Measurements from ENCODE around the gene RAF1.

- TF ChIP-seq TAF7 (tag; IDR thresholded peaks at IDR 0.05): no peak
- no peak; the same call in 1 of the 2 replicates for TF ChIP-seq TEAD4 (IDR thresholded peaks at IDR 0.05; ENCODE audit: low read length)
- TF ChIP-seq TEAD4 (CRISPR knock-in tag; IDR thresholded peaks at IDR 0.05; ENCODE audit: borderline replicate concordance): no peak
- no peak for TF ChIP-seq POLR2AphosphoS5 (IDR thresholded peaks at IDR 0.05; ENCODE audit: control insufficient read depth, insufficient read depth, low read depth, low read length)
- no peak; the same call in 1 of the 2 replicates for TF ChIP-seq HMBOX1 (IDR thresholded peaks at IDR 0.05)
- TF ChIP-seq, protein P1, sequence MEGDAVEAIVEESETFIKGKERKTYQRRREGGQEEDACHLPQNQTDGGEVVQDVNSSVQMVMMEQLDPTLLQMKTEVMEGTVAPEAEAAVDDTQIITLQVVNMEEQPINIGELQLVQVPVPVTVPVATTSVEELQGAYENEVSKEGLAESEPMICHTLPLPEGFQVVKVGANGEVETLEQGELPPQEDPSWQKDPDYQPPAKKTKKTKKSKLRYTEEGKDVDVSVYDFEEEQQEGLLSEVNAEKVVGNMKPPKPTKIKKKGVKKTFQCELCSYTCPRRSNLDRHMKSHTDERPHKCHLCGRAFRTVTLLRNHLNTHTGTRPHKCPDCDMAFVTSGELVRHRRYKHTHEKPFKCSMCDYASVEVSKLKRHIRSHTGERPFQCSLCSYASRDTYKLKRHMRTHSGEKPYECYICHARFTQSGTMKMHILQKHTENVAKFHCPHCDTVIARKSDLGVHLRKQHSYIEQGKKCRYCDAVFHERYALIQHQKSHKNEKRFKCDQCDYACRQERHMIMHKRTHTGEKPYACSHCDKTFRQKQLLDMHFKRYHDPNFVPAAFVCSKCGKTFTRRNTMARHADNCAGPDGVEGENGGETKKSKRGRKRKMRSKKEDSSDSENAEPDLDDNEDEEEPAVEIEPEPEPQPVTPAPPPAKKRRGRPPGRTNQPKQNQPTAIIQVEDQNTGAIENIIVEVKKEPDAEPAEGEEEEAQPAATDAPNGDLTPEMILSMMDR (IDR thresholded peaks at IDR 0.05 in 2 of 3, conservative IDR thresholded peaks at IDR 0.05 in 1 of 3; ENCODE audit: insufficient read depth in 2 of 3, low read depth in 1 of 3, low read length in 3 of 3): peak in 2 of 3 experiments; percentile 11 to 15; a peak in 1 of 6 replicates
Measured at GRCh38 chr3:12557473-12558100, 106.3 kb downstream of the RAF1 start.

Measured in K562 (cell line).